GM10847 (cell line): ENCODE results near the gene CARMIL3.

Experiments
- POLR2A ChIP-seq: IDR thresholded peaks from 2 replicates; pipeline ENCODE4 v1.6.1; 2011; ENCODE audit not compliant: insufficient read length; ENCODE audit errors: extremely low read depth

Gene CARMIL3

DNA sequence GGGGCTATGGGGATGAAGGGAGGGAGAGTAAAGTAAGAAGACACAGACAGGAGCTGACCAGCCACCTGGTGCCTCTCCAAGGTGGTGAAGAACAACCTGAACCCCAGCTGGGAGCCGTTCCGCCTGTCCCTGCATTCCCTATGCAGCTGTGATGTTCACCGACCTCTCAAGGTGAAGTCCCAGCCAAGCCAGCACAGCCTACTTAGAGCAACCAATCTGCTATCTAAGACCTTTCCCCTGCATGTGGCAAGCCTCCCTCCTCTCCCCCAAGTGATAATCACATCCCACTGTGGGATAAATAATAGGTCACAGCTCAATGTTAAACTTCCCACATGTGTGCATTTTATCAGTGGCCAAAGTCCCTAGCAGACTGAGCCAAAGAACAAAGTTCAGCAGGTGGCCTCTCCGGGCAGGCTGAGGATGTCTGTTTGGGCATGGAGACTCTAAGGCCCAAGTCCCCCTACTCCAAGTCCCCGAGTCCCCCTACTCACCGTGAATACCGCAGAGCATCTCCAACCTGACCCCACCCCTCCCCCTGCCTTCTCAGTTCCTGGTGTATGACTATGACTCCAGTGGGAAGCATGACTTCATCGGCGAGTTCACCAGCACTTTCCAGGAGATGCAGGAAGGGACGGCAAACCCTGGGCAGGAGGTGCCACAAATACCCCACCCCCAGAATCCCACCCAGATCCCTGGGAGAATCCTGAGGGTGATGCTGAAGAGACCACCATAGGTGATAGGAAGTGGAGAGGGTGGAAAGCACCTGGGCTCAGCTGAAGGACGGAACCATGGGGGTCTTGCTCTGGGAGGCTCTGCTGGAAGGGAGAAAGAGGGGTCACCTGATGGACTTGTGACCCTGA is 23.0 kb downstream of the CARMIL3 start:
- TF ChIP-seq POLR2A = no peak

GRCh38 chr14:24075485-24076301 is 23.9 kb downstream of the CARMIL3 start:
- no peak for TF ChIP-seq POLR2A

DNA sequence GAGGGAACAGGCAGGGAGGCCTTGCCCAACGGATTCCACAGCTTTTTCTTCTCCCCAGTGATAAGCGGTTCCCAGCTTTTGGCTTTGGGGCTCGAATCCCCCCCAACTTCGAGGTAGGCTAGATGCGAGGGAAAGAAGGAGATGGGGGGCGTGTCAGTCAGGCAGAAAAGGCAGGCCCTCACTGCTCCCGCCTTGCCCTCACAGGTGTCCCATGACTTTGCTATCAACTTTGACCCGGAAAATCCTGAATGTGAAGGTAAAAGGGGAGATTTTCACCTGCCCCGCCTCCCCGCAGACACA is 24.4 kb downstream of the CARMIL3 start:
- TF ChIP-seq POLR2A = no peak

DNA sequence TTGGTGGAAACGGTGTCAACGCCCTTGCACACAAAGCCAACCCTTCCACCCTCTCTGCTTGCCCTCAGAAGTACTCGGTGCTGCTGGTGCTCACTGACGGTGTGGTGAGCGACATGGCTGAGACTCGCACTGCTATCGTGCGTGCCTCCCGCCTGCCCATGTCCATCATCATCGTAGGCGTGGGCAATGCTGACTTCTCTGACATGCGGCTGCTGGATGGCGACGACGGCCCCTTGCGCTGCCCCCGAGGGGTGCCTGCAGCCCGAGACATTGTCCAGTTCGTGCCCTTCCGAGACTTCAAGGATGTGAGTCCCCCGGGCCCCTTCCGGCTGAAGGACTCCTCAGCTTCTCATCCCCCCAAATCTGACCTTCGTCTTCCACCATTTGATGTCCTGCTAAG is 25.3 kb downstream of the CARMIL3 start:
- no peak for TF ChIP-seq POLR2A

DNA sequence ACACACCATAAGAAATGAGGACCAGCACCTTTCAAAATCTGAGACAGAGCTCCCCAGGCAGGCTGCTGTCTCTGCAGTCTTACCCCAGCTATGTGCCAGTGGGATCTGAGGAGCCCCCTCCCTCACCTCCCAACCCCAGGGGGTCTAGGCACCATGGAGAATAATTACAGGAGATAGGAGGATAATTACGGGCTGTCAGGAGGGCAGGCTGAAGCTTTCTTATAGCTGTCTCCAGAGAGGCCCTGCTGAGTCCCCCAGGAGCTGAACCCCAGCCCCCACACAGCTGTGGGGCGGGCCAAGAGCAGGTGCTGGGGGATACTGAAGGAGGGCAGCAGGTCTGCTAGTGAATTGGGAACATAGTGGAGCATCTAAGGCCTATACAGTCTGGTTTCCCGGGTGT is 26.3 kb downstream of the CARMIL3 start:
- no peak for TF ChIP-seq POLR2A

GRCh38 chr14:24079491-24080141 is 27.8 kb downstream of the CARMIL3 start:
- TF ChIP-seq POLR2A = no peak

GRCh38 chr14:24080142-24080530 is 28.3 kb downstream of the CARMIL3 start:
- no peak for TF ChIP-seq POLR2A

DNA sequence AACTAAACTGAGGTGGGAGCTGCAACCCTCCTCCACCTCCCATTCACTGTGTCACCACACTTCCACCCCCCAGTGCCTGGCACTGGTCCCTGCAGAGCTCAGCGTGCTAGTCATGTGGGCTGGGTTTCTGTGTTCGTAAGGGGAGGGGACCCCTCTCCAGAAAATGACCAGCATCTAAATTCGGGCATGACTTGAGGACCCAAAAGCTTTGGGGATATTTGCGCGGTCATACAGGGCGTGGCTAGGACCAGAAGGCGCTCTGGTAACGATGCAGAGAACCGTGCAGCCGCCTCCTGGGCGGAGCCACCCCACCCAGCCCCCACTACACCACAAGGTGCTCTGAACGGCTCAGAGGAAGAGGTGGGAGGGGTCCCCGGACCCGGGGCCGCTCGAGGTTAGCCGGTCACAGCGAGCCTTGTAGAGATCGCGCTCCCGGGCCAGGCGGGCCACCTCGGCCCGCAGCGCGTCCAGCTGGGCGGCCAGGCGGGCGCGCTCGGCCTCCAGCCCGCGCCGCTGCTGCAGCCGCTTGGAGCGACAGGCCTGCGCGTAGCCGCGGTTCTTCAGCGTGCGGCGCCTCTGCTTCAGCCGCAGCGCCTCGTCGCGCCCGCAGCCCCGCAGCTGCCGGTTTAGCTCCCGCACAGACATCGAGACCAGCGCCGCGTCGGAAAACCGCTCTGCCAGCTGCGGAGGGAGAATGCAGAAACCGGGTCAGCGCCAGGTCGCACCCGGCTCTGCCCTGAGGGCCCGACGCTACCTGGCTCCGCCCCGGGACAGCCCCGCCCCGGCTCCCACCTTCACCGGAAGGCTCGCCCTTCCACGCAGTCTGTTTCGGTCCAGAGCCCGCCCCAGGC is 29.3 kb downstream of the CARMIL3 start:
- TF ChIP-seq POLR2A = peak; percentile 57

DNA sequence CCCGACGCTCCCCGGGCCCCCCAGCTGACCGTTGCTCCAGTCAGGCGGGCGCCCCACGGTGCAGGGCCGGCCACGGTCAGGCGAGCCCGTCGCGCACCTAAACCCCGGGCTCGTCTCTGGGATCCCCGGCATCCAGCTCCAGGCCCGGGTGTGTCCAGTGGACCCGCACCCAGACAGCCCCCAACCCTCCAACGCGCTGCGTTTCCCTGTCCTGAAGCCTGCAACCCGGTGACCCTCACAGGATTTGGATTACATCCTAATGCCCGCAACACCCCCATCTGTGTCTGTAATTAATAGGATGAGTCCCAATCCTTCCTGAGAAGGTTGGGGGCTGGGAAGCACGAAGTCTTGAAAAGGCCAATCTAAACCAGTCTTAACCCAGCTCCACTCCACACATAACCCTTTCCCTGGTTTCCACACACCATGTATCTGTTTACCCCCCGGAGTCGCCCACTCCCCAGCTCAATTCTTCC is 30.0 kb downstream of the CARMIL3 start:
- no peak for TF ChIP-seq POLR2A

DNA sequence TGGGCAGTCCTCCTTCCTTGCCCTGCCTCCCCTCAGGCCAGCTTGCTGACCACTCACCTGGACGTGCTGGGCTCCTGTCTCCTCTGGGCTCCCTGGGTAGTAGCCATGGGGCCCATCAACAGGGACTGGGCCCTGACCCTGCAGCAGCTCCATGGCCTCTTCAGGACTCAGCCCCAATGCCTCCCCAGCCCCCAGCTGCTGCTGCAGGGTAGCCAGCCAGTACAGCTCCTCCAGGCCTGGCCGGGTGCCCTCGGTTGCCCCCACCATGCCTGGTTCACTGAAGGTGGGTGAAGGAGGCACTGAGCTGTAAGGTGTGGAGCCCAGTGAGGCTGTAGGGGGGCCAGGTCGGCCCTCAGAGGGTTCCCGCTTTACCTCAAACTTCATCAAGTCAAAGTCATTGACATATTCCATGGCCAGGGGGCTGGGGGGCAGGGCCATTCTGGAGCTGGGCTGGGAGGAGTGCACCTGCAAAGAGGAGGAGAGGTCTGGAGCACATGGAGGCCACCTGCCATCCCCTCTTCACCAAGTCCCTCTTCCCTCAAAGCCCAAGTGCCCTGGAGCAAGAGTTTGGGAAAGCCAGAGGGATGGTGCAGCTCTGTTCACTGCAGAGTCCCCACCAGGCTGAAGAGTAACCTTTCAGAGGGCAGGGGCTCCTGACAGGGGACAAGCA is 30.7 kb downstream of the CARMIL3 start:
- TF ChIP-seq POLR2A = no peak

DNA sequence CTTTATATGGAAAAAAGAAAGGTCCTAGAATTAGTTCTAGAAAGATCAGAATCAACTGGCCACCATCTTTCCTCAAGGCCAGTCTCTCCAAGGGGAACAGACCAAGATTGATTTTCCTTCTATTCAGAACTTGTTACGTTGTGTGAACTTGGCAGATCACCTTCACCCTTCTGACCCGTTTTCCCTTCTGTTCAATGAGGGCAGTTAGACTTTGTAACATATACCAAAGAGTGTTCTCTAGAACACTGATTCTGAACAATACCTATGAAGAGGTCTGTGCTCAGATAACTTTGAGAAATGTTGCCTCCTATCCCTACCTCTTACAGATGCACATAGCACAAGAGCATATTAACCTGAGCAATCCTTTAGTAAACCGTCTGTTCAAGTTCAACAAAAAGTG is 31.7 kb downstream of the CARMIL3 start:
- no peak for TF ChIP-seq POLR2A

DNA sequence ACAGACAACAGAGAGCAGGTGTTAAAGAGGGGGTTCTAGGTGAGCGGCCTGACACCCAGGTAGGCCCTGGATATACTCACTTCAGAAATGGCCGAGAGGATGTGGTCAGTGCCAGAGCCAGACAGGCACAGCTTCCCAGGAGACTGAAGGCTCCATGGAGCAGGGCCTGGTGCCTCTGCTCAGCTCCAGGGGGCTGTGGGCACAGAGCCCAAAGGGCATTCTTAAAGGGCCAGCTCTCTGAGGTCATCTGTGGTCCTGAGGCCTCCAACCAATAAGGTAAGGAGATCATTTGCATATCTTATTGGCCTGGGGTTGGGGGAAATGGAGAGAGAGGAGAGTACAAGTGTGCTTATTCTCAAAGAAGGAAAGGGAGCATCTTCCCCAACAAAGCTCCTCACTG is 32.6 kb downstream of the CARMIL3 start:
- TF ChIP-seq POLR2A = no peak

- TF ChIP-seq POLR2A = no peak
These were observed 33.4 kb downstream of the CARMIL3 start for GRCh38 chr14:24085215-24085614.

DNA sequence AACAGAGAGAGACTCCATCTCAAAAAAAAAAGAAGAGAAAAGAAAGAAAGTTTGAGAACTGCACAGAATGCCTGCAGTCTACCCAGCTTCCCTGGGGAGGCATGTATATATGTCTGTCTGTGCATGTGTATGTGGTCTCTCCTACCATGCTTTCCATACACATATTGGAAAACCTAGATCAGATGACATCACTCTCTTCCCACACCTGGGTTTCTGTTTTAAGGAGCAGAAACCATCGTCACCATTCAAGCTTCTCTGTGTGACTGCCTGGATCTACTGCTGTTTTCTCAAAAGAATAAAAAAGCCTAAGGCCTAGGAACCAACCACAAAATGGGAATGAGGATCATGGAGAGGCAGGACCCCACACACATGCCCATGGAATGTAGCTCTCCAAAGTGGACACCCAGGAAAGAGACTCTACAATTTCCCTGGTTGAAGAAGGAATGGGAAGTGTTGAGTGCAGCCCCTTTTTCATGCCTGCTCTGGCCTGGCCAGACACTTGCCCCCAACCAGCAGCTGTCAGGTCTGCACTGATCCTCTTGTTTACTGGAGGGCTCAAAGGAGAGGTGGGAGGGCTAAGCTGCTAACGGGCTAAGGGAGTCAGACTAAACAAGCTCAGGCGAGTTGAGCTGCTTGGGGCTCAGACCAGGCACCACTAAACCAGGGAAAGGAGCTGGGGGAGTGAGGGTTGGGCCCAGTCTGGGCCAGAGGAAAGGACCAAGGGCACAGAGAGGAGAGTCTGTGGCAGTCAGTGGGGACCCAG is 34.6 kb downstream of the CARMIL3 start:
- TF ChIP-seq POLR2A = no peak
